RWPE1 (cell line): Measurements from ENCODE around the gene PLEKHM3.

Experiments used
- CTCF ChIA-PET: fragments of 350-600 bp; sonication (Branson Sonifier 250); formaldehyde crosslinking; extraction: SDS; loops from one replicate; lab custom pipeline; 2021; lab: Yijun Ruan, JAX
- POLR2A ChIA-PET: fragments of 400-600 bp; formaldehyde crosslinking; extraction: SDS; loops from one replicate; lab custom pipeline; 2020; ENCODE audit warnings: antibody characterized with exemption; ENCODE audit not compliant: low non-redundant PET; lab: Yijun Ruan, JAX
- DNase-seq: peaks from one replicate; pipeline ENCODE4 v3.0.0; 2012; ENCODE audit warnings: low spot score
- H3K27ac ChIP-seq: fragments of 450-650 bp; 2 replicates; pipeline ENCODE4 v1.5.1; 2017
- TF ChIP-seq, protein P1 (sequence below): fragments of 450-650 bp; conservative IDR thresholded peaks from 2 replicates; pipeline ENCODE4 v1.5.1; 2017; ENCODE audit warnings: low read depth, mild to moderate bottlenecking

The PLEKHM3 gene

DNA sequence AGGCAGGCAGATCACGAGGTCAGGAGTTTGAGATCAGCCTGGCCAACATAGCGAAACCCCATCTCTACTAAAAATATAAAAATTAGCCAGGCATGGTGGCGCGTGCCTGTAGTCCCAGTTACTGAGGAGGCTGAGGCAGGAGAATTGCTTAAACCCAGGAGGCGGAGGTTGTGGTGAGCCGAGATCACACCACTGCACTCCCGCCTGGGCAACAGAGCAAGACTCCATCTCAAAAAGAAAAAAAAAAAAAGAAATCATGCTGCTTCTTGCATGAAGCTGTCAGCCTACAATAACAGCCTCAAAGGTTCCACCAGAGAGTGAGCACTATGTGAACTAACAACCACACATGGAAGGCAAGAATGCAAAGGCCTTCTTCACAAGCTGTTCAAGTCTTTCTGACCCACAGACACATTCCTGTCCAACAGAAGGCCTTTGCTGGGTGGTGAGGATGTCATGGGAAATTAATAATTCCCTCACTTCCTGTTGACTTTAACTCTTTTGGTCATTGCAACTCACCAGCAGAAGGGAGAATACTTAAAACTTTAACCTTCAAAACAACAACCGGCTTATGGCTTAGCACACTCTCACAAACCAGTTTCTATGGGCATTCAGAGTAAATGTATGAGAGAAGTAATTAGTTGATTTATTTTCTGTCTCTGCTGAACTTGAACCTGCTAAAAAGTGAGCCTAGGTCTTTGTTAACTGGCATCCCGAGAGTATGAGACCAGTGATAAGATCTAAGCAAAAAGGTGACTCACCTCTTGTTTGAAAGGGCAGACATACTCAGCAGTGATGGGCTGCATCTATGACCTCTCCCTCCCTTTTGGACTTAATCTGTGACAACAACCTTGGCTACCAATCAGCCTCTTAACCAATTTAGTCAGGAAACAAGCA, 11.8 kb downstream of the PLEKHM3 start:
- TF ChIP-seq, protein P1, sequence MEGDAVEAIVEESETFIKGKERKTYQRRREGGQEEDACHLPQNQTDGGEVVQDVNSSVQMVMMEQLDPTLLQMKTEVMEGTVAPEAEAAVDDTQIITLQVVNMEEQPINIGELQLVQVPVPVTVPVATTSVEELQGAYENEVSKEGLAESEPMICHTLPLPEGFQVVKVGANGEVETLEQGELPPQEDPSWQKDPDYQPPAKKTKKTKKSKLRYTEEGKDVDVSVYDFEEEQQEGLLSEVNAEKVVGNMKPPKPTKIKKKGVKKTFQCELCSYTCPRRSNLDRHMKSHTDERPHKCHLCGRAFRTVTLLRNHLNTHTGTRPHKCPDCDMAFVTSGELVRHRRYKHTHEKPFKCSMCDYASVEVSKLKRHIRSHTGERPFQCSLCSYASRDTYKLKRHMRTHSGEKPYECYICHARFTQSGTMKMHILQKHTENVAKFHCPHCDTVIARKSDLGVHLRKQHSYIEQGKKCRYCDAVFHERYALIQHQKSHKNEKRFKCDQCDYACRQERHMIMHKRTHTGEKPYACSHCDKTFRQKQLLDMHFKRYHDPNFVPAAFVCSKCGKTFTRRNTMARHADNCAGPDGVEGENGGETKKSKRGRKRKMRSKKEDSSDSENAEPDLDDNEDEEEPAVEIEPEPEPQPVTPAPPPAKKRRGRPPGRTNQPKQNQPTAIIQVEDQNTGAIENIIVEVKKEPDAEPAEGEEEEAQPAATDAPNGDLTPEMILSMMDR: no peak
- ChIA-PET POLR2A (no interaction called here), CTCF (no interaction called here)
- DNase-seq: peak; percentile 26
- H3K27ac ChIP-seq: no peak overlapping the region

DNA sequence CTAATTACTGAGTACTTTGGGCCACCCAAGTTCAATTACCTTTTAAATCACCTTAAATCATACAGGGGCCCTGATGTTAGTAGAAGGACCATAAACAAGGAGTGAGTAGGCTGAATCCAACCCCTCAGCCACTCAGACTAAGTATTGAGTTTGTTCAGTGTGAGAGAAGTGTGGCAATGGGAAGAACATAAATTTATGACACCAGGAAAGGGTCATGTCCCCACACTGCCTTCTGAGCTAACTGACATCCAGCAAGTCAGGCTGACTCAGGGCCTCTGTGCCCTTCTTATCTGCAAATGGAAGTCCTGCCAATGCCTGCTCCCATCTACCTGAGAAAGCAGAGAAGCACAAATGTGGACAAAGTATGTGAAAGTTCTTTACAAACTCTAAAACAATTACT, 12.9 kb downstream of the PLEKHM3 start:
- POLR2A ChIA-PET: no interaction called here
- TF ChIP-seq, protein P1: no peak
- H3K27ac ChIP-seq: no peak overlapping the region
- CTCF ChIA-PET: no interaction called here
- DNase-seq: no peak

DNA sequence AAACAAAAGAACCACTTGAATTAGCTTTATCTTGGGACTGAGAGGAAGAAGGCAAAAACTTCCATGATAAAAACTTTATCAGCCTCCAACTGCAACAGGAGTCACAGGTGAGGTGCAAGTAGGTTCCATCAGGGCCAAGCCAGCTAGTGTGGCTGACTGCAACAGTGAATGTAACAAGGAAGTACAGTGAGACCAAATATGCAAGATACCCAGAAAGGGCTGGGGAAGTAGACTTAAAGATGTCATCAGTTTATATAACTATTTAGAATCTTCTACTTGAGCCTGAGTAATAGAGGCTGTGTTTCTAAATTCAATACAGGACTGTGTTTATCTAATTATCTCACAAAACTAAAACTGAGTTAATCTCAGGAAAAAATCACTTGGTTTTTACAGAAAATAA, 14.8 kb downstream of the PLEKHM3 start:
- H3K27ac ChIP-seq: no peak overlapping the region
- DNase-seq: no peak
- TF ChIP-seq, protein P1: no peak
- POLR2A ChIA-PET: no interaction called here
- CTCF ChIA-PET: no interaction called here

DNA sequence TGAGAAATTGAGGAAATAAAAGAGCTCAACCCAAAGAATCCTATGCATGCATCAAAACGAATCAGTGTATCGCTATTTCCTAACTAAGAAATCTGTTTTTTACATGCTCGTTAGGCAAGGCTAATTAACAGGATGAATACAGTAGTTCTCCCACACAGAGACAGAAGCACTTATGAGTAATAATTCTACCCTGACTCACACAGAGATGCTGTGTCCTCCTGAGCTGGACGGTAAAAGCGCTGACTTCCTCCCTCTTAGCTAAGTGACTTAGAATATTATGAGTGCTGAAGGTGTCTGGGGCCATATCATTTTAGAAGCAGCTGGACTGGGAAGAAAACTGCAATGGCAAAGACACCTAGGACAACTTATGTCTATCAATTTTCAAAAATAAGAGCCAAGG, 18.5 kb downstream of the PLEKHM3 start:
- ChIA-PET POLR2A (interaction anchor here (0.9 kb wide), 1 partner anchor 19 kb away, joined by 3 read pairs; no protein-coding TSS in a partner anchor), CTCF (interaction anchor here (0.6 to 1.3 kb wide), 2 partner anchors 66 to 261 kb away, joined by 3 to 5 read pairs; no protein-coding TSS in a partner anchor)
- TF ChIP-seq, protein P1: no peak
- DNase-seq: peak; percentile 68
- H3K27ac ChIP-seq: no peak overlapping the region

DNA sequence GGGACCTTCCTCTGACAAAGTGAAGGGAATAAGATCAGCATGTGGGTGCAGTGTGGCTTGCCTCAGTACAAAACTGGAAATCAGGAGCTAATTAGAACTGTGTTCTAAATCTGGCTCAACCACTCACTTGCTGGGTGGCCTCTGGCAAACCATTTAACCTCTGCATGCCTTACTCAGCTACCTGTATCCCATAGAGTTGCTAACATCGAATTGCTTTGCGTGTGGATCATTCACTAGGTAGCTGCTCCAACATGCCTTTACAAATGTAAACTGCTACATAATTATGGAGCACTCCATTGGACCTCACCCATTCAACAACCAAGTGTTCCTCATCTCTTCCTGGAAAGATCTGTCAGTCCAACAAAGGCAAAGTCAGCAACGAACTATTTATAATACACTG, 19.0 kb downstream of the PLEKHM3 start:
- ChIA-PET CTCF (interaction anchor here (0.6 to 1.3 kb wide), 2 partner anchors 67 to 260 kb away, joined by 3 to 5 read pairs; no protein-coding TSS in a partner anchor), POLR2A (interaction anchor here (0.6 to 0.9 kb wide), 2 partner anchors 20 kb away, joined by 3 to 4 read pairs; no protein-coding TSS in a partner anchor)
- no peak overlapping the region for H3K27ac ChIP-seq
- TF ChIP-seq, protein P1: no peak
- peak; percentile 83 for DNase-seq

DNA sequence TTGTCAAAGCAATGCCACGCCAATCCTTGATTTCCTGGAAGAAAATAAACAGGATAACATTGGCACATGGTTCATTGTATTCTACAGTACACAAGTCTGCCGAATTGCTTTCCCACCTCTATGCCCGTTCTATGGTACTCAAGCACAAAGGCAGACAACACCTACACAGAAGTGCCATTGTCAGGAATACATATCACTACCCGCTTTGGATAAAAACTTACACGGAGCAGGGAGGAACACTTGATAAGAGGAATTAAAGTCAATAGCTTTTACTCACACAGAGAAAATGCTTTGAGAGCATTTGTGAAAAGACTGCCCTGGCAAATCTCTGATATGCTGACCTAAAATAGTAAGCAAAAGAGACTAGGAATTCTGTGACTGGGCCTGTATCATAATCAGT, 23.4 kb downstream of the PLEKHM3 start:
- CTCF ChIA-PET: interaction anchor here (0.9 kb wide), 1 partner anchor 29 kb away, joined by 6 read pairs; no protein-coding TSS in a partner anchor
- DNase-seq: no peak
- POLR2A ChIA-PET: no interaction called here
- TF ChIP-seq, protein P1: no peak
- no peak overlapping the region for H3K27ac ChIP-seq
